HUES48 (cell line): Measurements from ENCODE around the gene MAP3K3.

Experiments used
- H3K27ac ChIP-seq: one replicate; pipeline ENCODE4 v1.7.0; 2013; ENCODE audit warnings: low read depth, low read length, inconsistent platforms
- H3K27me3 ChIP-seq: 2 replicates; pipeline ENCODE4 v1.6.1; 2013; ENCODE audit warnings: mild to moderate bottlenecking, low read length; ENCODE audit not compliant: control insufficient read depth, insufficient read depth
- H3K36me3 ChIP-seq: 2 replicates; pipeline ENCODE4 v1.6.1; 2013; ENCODE audit warnings: low read length; ENCODE audit not compliant: control insufficient read depth, insufficient read depth
- H3K4me1 ChIP-seq: 2 replicates; pipeline ENCODE4 v1.6.1; 2013; ENCODE audit warnings: mild to moderate bottlenecking, low read length; ENCODE audit not compliant: control insufficient read depth, insufficient read depth
- H3K4me3 ChIP-seq: 2 replicates; pipeline ENCODE4 v1.5.1; 2013; ENCODE audit warnings: mild to moderate bottlenecking, low read depth, low read length
- H3K9ac ChIP-seq: 2 replicates; pipeline ENCODE4 v1.6.1; 2013; ENCODE audit warnings: mild to moderate bottlenecking, low read depth, low read length, moderate library complexity
- H3K9me3 ChIP-seq: 2 replicates; pipeline ENCODE4 v1.6.1; 2013; ENCODE audit warnings: low read length; ENCODE audit not compliant: control insufficient read depth, insufficient read depth

The MAP3K3 gene

DNA sequence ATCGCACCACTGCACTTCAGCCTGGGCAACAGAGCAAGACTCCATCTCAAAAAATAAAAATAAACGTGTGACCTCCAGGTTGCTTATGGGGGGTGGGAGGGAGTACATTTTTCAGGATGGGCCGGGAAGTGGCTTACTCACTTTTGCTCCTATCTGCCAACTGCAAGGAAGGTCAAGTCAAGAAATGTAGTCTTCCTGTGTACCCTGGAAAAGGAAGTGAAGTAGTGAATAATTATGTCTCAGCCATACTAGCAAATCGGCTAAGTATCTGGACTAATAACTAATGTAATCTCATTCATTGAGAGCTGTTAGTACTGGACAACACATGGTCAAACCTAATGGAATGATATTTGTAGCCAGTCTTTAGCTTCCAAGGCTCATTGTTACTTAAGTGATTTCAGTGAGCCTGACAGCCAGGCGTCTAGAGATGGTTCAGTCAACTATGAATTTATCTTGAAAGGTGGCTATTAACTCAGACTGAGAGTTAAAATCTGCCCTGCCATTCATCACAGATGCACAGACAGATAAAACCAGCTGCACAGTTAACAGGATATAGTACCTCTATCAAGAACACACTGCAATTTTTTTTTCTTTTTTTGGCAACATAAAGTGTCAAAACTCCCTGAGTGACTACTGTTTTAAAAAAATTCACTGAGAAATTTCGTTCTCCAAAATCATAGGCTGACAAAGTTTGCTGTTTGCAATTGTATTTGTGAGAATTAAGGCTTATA, 25.2 kb upstream of the MAP3K3 start:
- no peaks in the 10 kb centered on the region for H3K4me1 ChIP-seq
- H3K9ac ChIP-seq, result no peak overlapping the region
- no peaks in the 10 kb centered on the region for H3K27me3 ChIP-seq
- no peak overlapping the region for H3K27ac ChIP-seq
- H3K36me3 ChIP-seq, result peaks cover 17% of the 10 kb centered on the region
- H3K9me3 ChIP-seq, result no peaks in the 10 kb centered on the region
- no peak overlapping the region for H3K4me3 ChIP-seq

DNA sequence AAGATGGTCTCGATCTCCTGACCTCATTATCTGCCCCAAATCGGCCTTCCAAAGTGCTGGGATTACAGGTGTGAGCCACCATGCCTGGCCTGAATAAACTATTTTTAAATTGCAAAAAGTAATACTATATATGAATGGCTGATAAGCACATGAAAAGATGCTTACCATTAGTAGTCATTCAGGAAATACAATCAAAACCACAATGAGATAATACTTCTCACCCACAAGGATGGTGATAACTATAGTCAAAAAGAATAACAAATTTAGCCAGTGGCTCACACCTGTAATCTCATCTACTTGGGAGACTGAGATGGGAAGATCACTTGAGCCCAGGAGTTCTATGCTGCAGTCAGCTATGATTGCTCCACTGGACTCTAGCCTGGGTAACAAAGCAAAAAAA, 23.9 kb upstream of the MAP3K3 start:
- H3K9ac ChIP-seq, result no peak overlapping the region
- no peaks in the 10 kb centered on the region for H3K4me1 ChIP-seq
- no peak overlapping the region for H3K4me3 ChIP-seq
- no peaks in the 10 kb centered on the region for H3K9me3 ChIP-seq
- peaks cover 10% of the 10 kb centered on the region for H3K36me3 ChIP-seq
- no peak overlapping the region for H3K27ac ChIP-seq
- no peaks in the 10 kb centered on the region for H3K27me3 ChIP-seq

- Histone ChIP-seq H3K9ac (peak within 1 kb of the TSS; percentile 66), H3K9me3 (no peaks in the 10 kb centered on the region), H3K36me3 (peaks cover 16% of the 10 kb centered on the region), H3K4me1 (no peaks in the 10 kb centered on the region), H3K4me3 (peak within 1 kb of the TSS; percentile 78), H3K27me3 (no peaks in the 10 kb centered on the region), H3K27ac (peak within 1 kb of the TSS; percentile 43)
These were observed 21.4 kb upstream of the MAP3K3 start, which contains the start of gene TACO1 for GRCh38 chr17:63600569-63601438. Gene TACO1 (plus strand): TSS chr17:63600895. CDS start chr17:63601084, 189 bp downstream.

GRCh38 chr17:63601439-63602371, 20.5 kb upstream of the MAP3K3 start:
- Histone ChIP-seq H3K27ac (no peak overlapping the region), H3K9ac (peak overlapping the region; percentile 66), H3K4me3 (peak overlapping the region; percentile 78), H3K9me3 (no peaks in the 10 kb centered on the region), H3K27me3 (no peaks in the 10 kb centered on the region), H3K36me3 (peaks cover 24% of the 10 kb centered on the region), H3K4me1 (no peaks in the 10 kb centered on the region)

GRCh38 chr17:63609816-63610573, 12.2 kb upstream of the MAP3K3 start:
- Histone ChIP-seq H3K9me3 (no peaks in the 10 kb centered on the region), H3K27ac (no peak overlapping the region), H3K4me1 (no peaks in the 10 kb centered on the region), H3K9ac (no peak overlapping the region), H3K36me3 (peaks cover 51% of the 10 kb centered on the region), H3K4me3 (no peak overlapping the region), H3K27me3 (no peaks in the 10 kb centered on the region)

DNA sequence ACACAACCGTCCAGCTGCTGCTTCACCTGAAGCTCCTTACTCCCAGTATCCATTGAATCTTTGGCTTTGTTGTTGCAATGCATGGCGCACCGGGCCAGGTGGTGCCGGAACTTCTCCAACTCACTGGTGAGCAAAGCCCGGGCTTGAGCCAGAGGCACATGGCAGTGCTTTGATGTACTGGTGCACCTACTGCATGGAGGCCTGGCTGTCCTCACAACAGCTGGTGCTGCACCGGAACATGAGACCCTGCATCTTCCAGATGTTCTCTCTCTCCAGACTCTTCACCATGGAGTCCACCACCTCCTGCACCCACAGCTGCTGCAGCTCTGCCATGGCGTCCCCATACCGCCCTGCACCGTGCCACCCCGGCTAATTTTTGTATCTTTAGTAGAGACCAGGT, 11.4 kb upstream of the MAP3K3 start:
- no peaks in the 10 kb centered on the region for H3K4me1 ChIP-seq
- peaks cover 43% of the 10 kb centered on the region for H3K36me3 ChIP-seq
- no peaks in the 10 kb centered on the region for H3K9me3 ChIP-seq
- no peak overlapping the region for H3K27ac ChIP-seq
- no peak overlapping the region for H3K4me3 ChIP-seq
- H3K27me3 ChIP-seq, result no peaks in the 10 kb centered on the region
- H3K9ac ChIP-seq, result no peak overlapping the region

- no peak overlapping the region for H3K27ac ChIP-seq
- peaks cover 38% of the 10 kb centered on the region for H3K36me3 ChIP-seq
- no peak overlapping the region for H3K4me3 ChIP-seq
- H3K9ac ChIP-seq, result no peak overlapping the region
- H3K4me1 ChIP-seq, result no peaks in the 10 kb centered on the region
- no peaks in the 10 kb centered on the region for H3K9me3 ChIP-seq
- H3K27me3 ChIP-seq, result no peaks in the 10 kb centered on the region
These were observed 10.9 kb upstream of the MAP3K3 start for GRCh38 chr17:63611354-63611753.

- no peak overlapping the region for H3K4me3 ChIP-seq
- H3K36me3 ChIP-seq, result peaks cover 16% of the 10 kb centered on the region
- H3K9ac ChIP-seq, result no peak overlapping the region
These were observed 8.6 kb upstream of the MAP3K3 start for GRCh38 chr17:63613663-63614062.

DNA sequence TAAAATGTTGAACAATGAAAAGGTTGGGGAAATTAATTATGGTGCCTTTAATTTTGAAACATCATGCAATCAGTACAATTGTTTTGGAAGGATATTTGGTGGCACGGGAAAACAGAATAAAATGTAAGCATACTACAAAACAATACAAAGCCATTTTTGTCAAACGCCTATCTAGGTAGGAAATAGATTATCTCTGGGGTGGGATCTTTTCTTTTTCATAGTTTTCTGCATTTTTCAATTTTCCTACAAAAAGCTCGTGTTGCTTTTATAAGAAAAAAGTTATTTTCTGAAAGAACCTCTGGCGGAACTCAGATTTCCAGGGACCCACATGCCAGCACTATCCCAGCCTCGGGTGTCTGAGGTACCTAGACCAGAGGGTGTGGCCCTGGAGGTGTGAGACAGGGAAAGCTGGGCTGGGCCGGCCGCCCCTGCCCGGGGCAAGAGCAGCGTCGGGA, 961 bp upstream of the MAP3K3 start:
- H3K27ac ChIP-seq, result peak overlapping the region; percentile 90
- H3K36me3 ChIP-seq, result no peaks in the 10 kb centered on the region
- H3K9me3 ChIP-seq, result no peaks in the 10 kb centered on the region
- no peaks in the 10 kb centered on the region for H3K27me3 ChIP-seq
- H3K4me3 ChIP-seq, result peak overlapping the region; percentile 87
- peaks cover 7% of the 10 kb centered on the region for H3K4me1 ChIP-seq
- peak overlapping the region; percentile 50 for H3K9ac ChIP-seq

More at GRCh38 chr17:63613663-63614062, 8.6 kb upstream of the MAP3K3 start:
- H3K4me1 ChIP-seq, result no peaks in the 10 kb centered on the region
- no peak overlapping the region for H3K27ac ChIP-seq
- H3K27me3 ChIP-seq, result no peaks in the 10 kb centered on the region
- no peaks in the 10 kb centered on the region for H3K9me3 ChIP-seq
